IgD-negative memory B cell (primary cell): ENCODE results near the gene DCTN5. TPM values are rescaled to one million over a fixed set of nuclear protein-coding genes. Genes with fewer than 3 reads are reported as not detected.
"Not testable (repeated sequence)": the region's sequence is repeated elsewhere in the genome, so short reads cannot be mapped to it uniquely, and the experiment has no call there.

Experiments used
- H3K27ac Mint-ChIP-seq, 3 donors: one replicate each; pipeline ENCODE4 v1.8.0; 2020 to 2022; ENCODE audit warnings: mild to moderate bottlenecking in 3 of 3, mixed read lengths in 3 of 3, moderate library complexity in 1 of 3
- H3K27me3 Mint-ChIP-seq: one replicate; pipeline ENCODE4 v1.8.0; 2021; ENCODE audit warnings: mixed read lengths
- H3K36me3 Mint-ChIP-seq: one replicate; pipeline ENCODE4 v1.8.0; 2020; ENCODE audit warnings: mild to moderate bottlenecking, mixed read lengths
- H3K4me1 Mint-ChIP-seq, 3 donors: one replicate each; pipeline ENCODE4 v1.8.0; 2020 to 2022; ENCODE audit warnings: mixed read lengths in 3 of 3, mild to moderate bottlenecking in 1 of 3
- H3K4me3 Mint-ChIP-seq, 4 donors: one replicate each; pipeline ENCODE4 v1.8.0; 2020 to 2022; ENCODE audit warnings: mild to moderate bottlenecking in 4 of 4, mixed read lengths in 4 of 4, moderate library complexity in 3 of 4
- H3K9me3 Mint-ChIP-seq, 3 donors: one replicate each; pipeline ENCODE4 v1.8.0; 2020 to 2021; ENCODE audit warnings: mixed read lengths in 3 of 3, mild to moderate bottlenecking in 1 of 3
- polyA plus RNA-seq: library from polyadenylated mRNA; unstranded; fragments of 300-500 nt; fragmentation: Illumina TruSeq; gene quantifications from one replicate; pipeline ENCODE4 v1.2.3, GENCODE V29; 2021

DCTN5 gene
- polyA plus RNA-seq, 1 donor from 2014 or later, result 57.5 TPM

DNA sequence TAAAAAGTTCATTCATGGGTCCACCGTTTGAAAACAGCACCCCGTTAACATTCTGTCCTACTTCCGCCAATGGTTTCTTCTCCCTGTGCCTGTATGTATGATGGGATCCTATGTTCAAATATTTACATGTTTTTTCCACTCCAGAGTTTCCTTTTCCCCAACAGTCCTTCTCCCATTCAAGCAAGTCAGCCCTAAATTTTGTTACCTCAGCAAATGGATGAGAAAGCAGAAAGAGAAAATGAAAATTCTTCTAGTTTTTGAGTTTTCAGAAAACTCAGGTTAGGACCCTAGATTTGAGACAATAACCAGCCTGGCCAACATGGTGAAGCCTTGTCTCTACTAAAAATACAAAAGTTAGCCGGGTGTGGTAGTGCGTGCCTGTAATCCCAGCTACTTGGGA, 75.2 kb downstream of the DCTN5 start:
- peaks cover 42% of the 10 kb centered on the region for H3K27me3 Mint-ChIP-seq
- no peaks in the 10 kb centered on the region for H3K4me1 Mint-ChIP-seq
- no peak overlapping the region for H3K4me3 Mint-ChIP-seq
- no peak overlapping the region for H3K27ac Mint-ChIP-seq
- no peaks in the 10 kb centered on the region for H3K36me3 Mint-ChIP-seq
- peaks cover 0 to 3% (median 1%) of the 10 kb centered on the region in 3 donors for H3K9me3 Mint-ChIP-seq

DNA sequence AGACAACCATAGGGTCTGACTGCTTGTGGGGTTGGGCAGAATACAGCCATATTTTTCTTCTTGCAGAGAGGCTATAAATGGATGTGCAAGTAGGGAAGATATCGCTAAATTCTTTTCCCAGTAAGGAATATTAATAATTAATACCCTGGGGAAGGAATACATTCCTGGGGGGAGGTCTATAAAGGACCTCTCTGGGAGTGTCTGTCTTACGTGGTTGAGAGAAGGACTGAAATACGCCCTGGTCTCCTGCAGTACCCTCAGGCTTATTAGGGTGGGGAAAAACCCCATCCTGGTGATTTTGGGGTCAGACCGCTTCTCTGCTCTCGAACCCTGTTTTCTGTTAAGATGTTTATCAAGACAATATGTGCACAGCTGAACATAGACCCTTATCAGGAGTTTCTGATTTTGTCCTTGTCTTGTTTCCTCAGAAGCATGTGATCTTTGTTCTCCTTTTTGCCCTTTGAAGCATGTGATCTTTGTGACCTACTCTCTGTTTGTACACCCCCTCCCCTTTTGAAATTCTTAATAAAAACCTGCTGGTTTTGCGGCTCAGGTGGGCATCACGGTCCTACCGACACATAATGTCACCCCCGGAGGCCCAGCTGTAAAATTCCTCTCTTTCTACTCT, 81.5 kb downstream of the DCTN5 start:
- H3K4me1 Mint-ChIP-seq, result not testable (repeated sequence)

DNA sequence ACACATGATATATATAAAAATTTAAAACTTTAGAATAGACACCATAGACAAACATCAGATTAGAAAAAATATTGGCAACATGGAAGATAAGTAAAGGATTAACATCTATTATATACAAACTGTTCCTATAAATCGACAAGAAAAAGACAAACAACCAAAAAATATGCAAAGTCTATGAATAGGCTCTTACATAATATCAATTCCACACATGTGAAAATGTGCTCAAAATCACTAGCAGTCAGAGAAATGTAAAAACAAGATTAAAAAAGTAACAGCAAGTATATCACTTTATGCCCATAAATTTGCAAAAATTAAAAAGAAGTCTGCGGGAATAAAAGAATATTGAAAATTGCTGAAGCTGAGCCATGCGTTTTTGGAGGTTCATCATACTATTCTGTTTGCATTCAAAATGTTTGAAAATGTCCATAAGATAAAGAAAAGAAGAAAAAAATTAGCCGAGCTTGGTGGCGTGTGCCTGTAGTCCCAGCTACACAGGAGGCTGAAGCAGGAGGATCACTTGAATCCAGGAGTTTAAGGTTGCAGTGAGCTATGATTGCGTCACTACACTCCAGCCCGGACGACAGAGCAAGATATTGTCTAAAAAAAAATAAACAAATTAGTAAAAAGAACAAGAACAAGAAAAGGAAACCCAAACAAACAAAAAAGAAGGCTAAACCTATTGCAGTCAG, 83.0 kb downstream of the DCTN5 start:
- no peak overlapping the region for H3K27ac Mint-ChIP-seq
- peaks cover 1% of the 10 kb centered on the region for H3K36me3 Mint-ChIP-seq
- H3K27me3 Mint-ChIP-seq, result peaks cover 12% of the 10 kb centered on the region
- no peak overlapping the region for H3K4me3 Mint-ChIP-seq
- H3K4me1 Mint-ChIP-seq, result peaks cover 3 to 4% (median 3%) of the 10 kb centered on the region in 3 donors
- H3K9me3 Mint-ChIP-seq, result peaks cover 6 to 17% (median 7%) of the 10 kb centered on the region in 3 donors

More for the DNA sequence above, 81.5 kb downstream of the DCTN5 start:
- H3K36me3 Mint-ChIP-seq, H3K4me3 Mint-ChIP-seq, H3K27ac Mint-ChIP-seq: not testable (repeated sequence)
- Mint-ChIP-seq H3K27me3 (peaks cover 11% of the 10 kb centered on the region), H3K9me3 (peaks cover 6 to 17% (median 7%) of the 10 kb centered on the region in 3 donors)

DNA sequence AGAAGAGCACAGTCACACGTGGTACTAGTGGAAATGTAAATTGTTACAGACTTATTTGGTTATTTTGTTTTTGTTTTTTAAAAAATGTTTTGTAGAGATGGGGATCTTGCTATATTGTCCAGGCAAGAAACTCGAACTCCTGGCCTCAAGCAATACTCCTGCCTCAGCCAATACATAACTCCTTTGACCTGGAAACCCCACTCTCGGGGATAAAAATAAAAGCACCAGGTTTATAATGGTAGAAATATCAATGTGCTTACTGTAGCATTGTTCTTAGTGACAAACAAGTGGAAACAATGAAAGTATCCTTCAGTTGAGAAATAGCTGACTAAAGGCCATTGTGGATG, 83.5 kb downstream of the DCTN5 start:
- Mint-ChIP-seq H3K9me3 (peaks cover 6 to 17% (median 7%) of the 10 kb centered on the region in 3 donors), H3K4me3 (no peak overlapping the region), H3K27ac (no peak overlapping the region), H3K27me3 (peaks cover 15% of the 10 kb centered on the region), H3K36me3 (peaks cover 1% of the 10 kb centered on the region), H3K4me1 (peaks cover 3 to 4% (median 3%) of the 10 kb centered on the region in 3 donors)

DNA sequence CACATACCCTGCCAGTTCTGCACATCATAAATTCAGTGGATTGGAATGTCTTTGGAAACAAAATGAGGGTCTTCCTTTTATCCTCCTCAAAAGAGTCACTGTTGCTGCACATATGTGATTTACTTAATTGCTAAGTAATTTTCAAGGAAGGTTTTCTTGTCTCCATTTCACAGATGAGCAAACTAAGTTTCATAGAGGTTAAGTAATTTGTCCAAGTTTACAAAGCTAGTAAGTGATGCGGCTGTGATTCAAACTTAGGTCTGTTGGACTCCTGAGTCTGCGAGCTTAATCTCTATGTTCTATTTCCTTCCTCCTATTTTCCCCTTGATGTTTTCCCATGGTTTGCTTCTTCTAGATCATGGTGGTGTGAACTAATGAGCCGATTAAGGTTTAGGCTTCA, 85.4 kb downstream of the DCTN5 start:
- peaks cover 6 to 14% (median 7%) of the 10 kb centered on the region in 3 donors for H3K9me3 Mint-ChIP-seq
- H3K27me3 Mint-ChIP-seq, result peaks cover 19% of the 10 kb centered on the region
- no peak overlapping the region for H3K4me3 Mint-ChIP-seq
- H3K36me3 Mint-ChIP-seq, result peaks cover 1% of the 10 kb centered on the region
- H3K27ac Mint-ChIP-seq, result no peak overlapping the region
- H3K4me1 Mint-ChIP-seq, result peaks cover 3 to 4% (median 3%) of the 10 kb centered on the region in 3 donors

Other genes starting within 250 kb of the DCTN5 start
- gene COG7, start 188.3 kb upstream of the DCTN5 start, polyA plus RNA-seq, result 7.1 TPM
- gene GGA2, start 131.0 kb upstream of the DCTN5 start, polyA plus RNA-seq, result 219 TPM
- gene EARS2, start 84.1 kb upstream of the DCTN5 start, polyA plus RNA-seq, result 14.4 TPM
- 12.4 TPM for gene UBFD1, start 83.7 kb upstream of the DCTN5 start, polyA plus RNA-seq
- 170 TPM for gene NDUFAB1, start 45.1 kb upstream of the DCTN5 start, polyA plus RNA-seq
- 6.4 TPM for gene PALB2, start 156 bp upstream of the DCTN5 start, polyA plus RNA-seq
- gene PLK1, start 37.4 kb downstream of the DCTN5 start, polyA plus RNA-seq, result 0.53 TPM
- not detected for gene ERN2, start 71.8 kb downstream of the DCTN5 start, polyA plus RNA-seq
- not detected for gene CHP2, start 113.6 kb downstream of the DCTN5 start, polyA plus RNA-seq
- gene PRKCB, start 194.5 kb downstream of the DCTN5 start, polyA plus RNA-seq, result 181 TPM